PC-9 (cell line): Measurements from ENCODE around the gene GMPS. TPM values are rescaled to one million over a fixed set of nuclear protein-coding genes. Genes with fewer than 3 reads are reported as not detected.

Experiments used
- BruUV-seq: library from RNA; stranded (reverse); fragments of 400-500 nt; replicated peaks from 2 replicates; lab custom pipeline; 2021; lab: Mats Ljungman, UMichigan
- CTCF ChIA-PET: fragments of 300-600 bp; sonication (Branson Sonifier 250); formaldehyde crosslinking; loops from one replicate; lab custom pipeline; 2022; ENCODE audit warnings: antibody characterized with exemption; lab: Charles Lee
- POLR2A ChIA-PET: fragments of 300-600 bp; sonication (Branson Sonifier 250); formaldehyde crosslinking; loops from one replicate; lab custom pipeline; 2022; ENCODE audit warnings: antibody characterized with exemption; ENCODE audit not compliant: unreplicated experiment; lab: Charles Lee
- DNase-seq, 2 experiments: peaks; one replicate each; pipeline versions ENCODE4 v3.0.0 to v3.0.0-alpha.2; 2015 to 2022; ENCODE audit warnings: mixed read lengths in 1 of 2
- H2AFZ ChIP-seq: fragments of 200-600 bp; sonication (generic); 2 replicates; pipeline ENCODE4 v1.8.1; 2017; ENCODE audit warnings: antibody characterized with exemption
- H3F3A ChIP-seq: fragments of 200-600 bp; sonication (generic); 2 replicates; pipeline ENCODE4 v1.8.1; 2017; ENCODE audit warnings: antibody characterized with exemption, mild to moderate bottlenecking, low read depth; ENCODE audit not compliant: insufficient read depth
- H3K27ac ChIP-seq: fragments of 200-600 bp; sonication (generic); 2 replicates; pipeline ENCODE4 v1.6.1; 2016; ENCODE audit warnings: mixed run types
- H3K27me3 ChIP-seq: fragments of 200-600 bp; sonication (generic); 2 replicates; pipeline ENCODE4 v1.6.1; 2016; ENCODE audit warnings: low read depth, mixed run types; ENCODE audit not compliant: insufficient read depth
- H3K36me3 ChIP-seq: fragments of 200-600 bp; sonication (generic); 2 replicates; pipeline ENCODE4 v1.6.1; 2016; ENCODE audit warnings: low read depth, mixed run types
- H3K4me1 ChIP-seq: fragments of 200-600 bp; sonication (generic); replicated peaks from 2 replicates; pipeline ENCODE4 v1.6.1; 2016; ENCODE audit warnings: mixed run types; ENCODE audit not compliant: insufficient read depth
- H3K4me2 ChIP-seq: fragments of 200-600 bp; sonication (generic); 2 replicates; pipeline ENCODE4 v1.6.1; 2017; ENCODE audit warnings: mixed run types
- H3K4me3 ChIP-seq: fragments of 200-600 bp; sonication (generic); 2 replicates; pipeline ENCODE4 v1.6.1; 2016; ENCODE audit warnings: mixed run types
- H3K79me2 ChIP-seq: fragments of 200-600 bp; sonication (generic); 2 replicates; pipeline ENCODE4 v1.6.1; 2017; ENCODE audit warnings: low read depth, mixed run types
- H3K9me2 ChIP-seq: fragments of 200-600 bp; sonication (generic); 2 replicates; pipeline ENCODE4 v1.8.1; 2017; ENCODE audit warnings: mild to moderate bottlenecking; ENCODE audit not compliant: insufficient read depth
- H3K9me3 ChIP-seq: fragments of 200-600 bp; sonication (generic); 2 replicates; pipeline ENCODE4 v1.8.1; 2016; ENCODE audit warnings: low read depth; ENCODE audit not compliant: insufficient read depth
- H4K20me1 ChIP-seq: fragments of 200-600 bp; sonication (generic); 2 replicates; pipeline ENCODE4 v1.8.1; 2017; ENCODE audit not compliant: insufficient read depth
- CTCF ChIP-seq: fragments of 200-600 bp; sonication (generic); conservative IDR thresholded peaks from 2 replicates; pipeline ENCODE4 v1.6.1; 2017; ENCODE audit warnings: mixed run types, antibody characterized with exemption, mild to moderate bottlenecking, moderate library complexity
- EZH2 ChIP-seq: fragments of 200-600 bp; sonication (generic); IDR thresholded peaks from 2 replicates; pipeline ENCODE4 v1.8.0; 2017; ENCODE audit warnings: antibody characterized with exemption, low read depth
- intact Hi-C: fragments of 100-400 bp; cut with micrococcal nuclease; formaldehyde crosslinking; loops from one replicate; pipeline ENCODE4 v1.10.0; 2022; ENCODE audit not compliant: unreplicated experiment
- total RNA-seq: library from RNA; stranded (reverse); gene quantifications from 2 replicates; pipeline ENCODE4 v1.2.3, GENCODE V29; 2021

GMPS gene
- total RNA-seq, 1 experiment from 2014 or later: 139 TPM

GRCh38 chr3:155869691-155870090 is 759 bp upstream of the GMPS start:
- no peaks in the 10 kb centered on the region for H3K27me3 ChIP-seq
- H3F3A ChIP-seq: peaks cover 12% of the 10 kb centered on the region
- ChIA-PET CTCF (interaction anchor here (0.7 to 0.8 kb wide), 2 partner anchors 63 to 1749 kb away, joined by 3 read pairs; partner anchors contain the start of gene C3orf33), POLR2A (interaction anchor here (0.5 to 0.8 kb wide), 5 partner anchors 17 to 1630 kb away, joined by 3 to 11 read pairs (median 6); no protein-coding TSS in a partner anchor)
- no peaks in the 10 kb centered on the region for H3K36me3 ChIP-seq
- TF ChIP-seq EZH2 (no peak), CTCF (no peak)
- intact Hi-C loops: loop anchor here (1.0 to 10.0 kb wide), 4 partner anchors 15 to 1628 kb away; partner anchors contain the start of gene SLC33A1
- no peaks in the 10 kb centered on the region for H3K9me3 ChIP-seq
- peak overlapping the region; percentile 93 for H2AFZ ChIP-seq
- no peak for DNase-seq
- H3K4me1 ChIP-seq: peaks cover 21% of the 10 kb centered on the region
- TSS peak; percentile 87 for BruUV-seq
- H4K20me1 ChIP-seq: peaks cover 28% of the 10 kb centered on the region
- H3K4me2 ChIP-seq: peak overlapping the region; percentile 78
- peaks cover 42% of the 10 kb centered on the region for H3K79me2 ChIP-seq
- peak overlapping the region; percentile 65 for H3K27ac ChIP-seq
- H3K4me3 ChIP-seq: peak overlapping the region; percentile 91
- H3K9me2 ChIP-seq: no peaks in the 10 kb centered on the region

GRCh38 chr3:155870945-155871745 is 695 bp downstream of the GMPS start:
- BruUV-seq: no TSS peak
- ChIA-PET POLR2A (interaction anchor here (0.5 to 0.8 kb wide), 6 partner anchors 16 to 766 kb away, joined by 3 to 10 read pairs (median 4); partner anchors contain the start of gene SSR3), CTCF (no interaction called here)
- Histone ChIP-seq H3K27ac (peak overlapping the region; percentile 79), H3K27me3 (no peaks in the 10 kb centered on the region), H4K20me1 (peaks cover 42% of the 10 kb centered on the region), H2AFZ (peak overlapping the region; percentile 99), H3F3A (peaks cover 12% of the 10 kb centered on the region), H3K4me3 (peak overlapping the region; percentile 91), H3K36me3 (no peaks in the 10 kb centered on the region), H3K79me2 (peaks cover 56% of the 10 kb centered on the region), H3K4me1 (peaks cover 21% of the 10 kb centered on the region), H3K9me3 (no peaks in the 10 kb centered on the region), H3K9me2 (no peaks in the 10 kb centered on the region), H3K4me2 (peak overlapping the region; percentile 95)
- intact Hi-C loops: loop anchor here (1.0 to 10.0 kb wide), 4 partner anchors 17 to 1626 kb away; partner anchors contain the start of gene SLC33A1
- DNase-seq: peak; percentile 58 to 73
- TF ChIP-seq EZH2: no peak
- TF ChIP-seq CTCF: no peak; the same call in 1 of the 2 replicates

- Histone ChIP-seq H3F3A (peaks cover 12% of the 10 kb centered on the region), H3K4me1 (peaks cover 21% of the 10 kb centered on the region), H3K27me3 (no peaks in the 10 kb centered on the region), H4K20me1 (peaks cover 46% of the 10 kb centered on the region), H3K36me3 (no peaks in the 10 kb centered on the region), H3K79me2 (peaks cover 62% of the 10 kb centered on the region), H3K9me3 (no peaks in the 10 kb centered on the region), H3K27ac (peak overlapping the region; percentile 79; the same call in 1 of the 2 replicates), H3K9me2 (no peaks in the 10 kb centered on the region), H3K4me2 (peak overlapping the region; percentile 95), H3K4me3 (peak overlapping the region; percentile 91), H2AFZ (peak overlapping the region; percentile 99)
- POLR2A ChIA-PET: interaction anchor here (0.5 to 0.8 kb wide), 6 partner anchors 15 to 765 kb away, joined by 3 to 10 read pairs (median 4); partner anchors contain the start of gene SSR3
- no TSS peak for BruUV-seq
- TF ChIP-seq CTCF: no peak
- TF ChIP-seq EZH2: no peak
- intact Hi-C loops: loop anchor here (5.0 to 10.0 kb wide), 3 partner anchors 129 to 1626 kb away; no protein-coding TSS in a partner anchor
- CTCF ChIA-PET: no interaction called here
- no peak for DNase-seq
These were observed 1.3 kb downstream of the GMPS start for GRCh38 chr3:155871746-155872158.
